ENCODE measurements around the gene SPRED2.

SPRED2 gene

GRCh38 chr2:65311596-65311995, 120.8 kb downstream of the SPRED2 start:
- TF ChIP-seq CTCF (IDR thresholded peaks at IDR 0.05) = no peak
- no peak for TF ChIP-seq ZFX (IDR thresholded peaks at IDR 0.05; ENCODE audit: borderline replicate concordance)
- H3K27ac ChIP-seq = no peak overlapping the region

- H3K27ac ChIP-seq = no peak overlapping the region
- TF ChIP-seq ZFX (IDR thresholded peaks at IDR 0.05; ENCODE audit: borderline replicate concordance) = no peak
- TF ChIP-seq CTCF (IDR thresholded peaks at IDR 0.05) = no peak
Measured at GRCh38 chr2:65311049-65311448, 121.3 kb downstream of the SPRED2 start.

- peak overlapping the region; percentile 60 for H3K27ac ChIP-seq
- TF ChIP-seq ZFX (IDR thresholded peaks at IDR 0.05; ENCODE audit: borderline replicate concordance) (no peak), CTCF (IDR thresholded peaks at IDR 0.05) (no peak; the same call in 1 of the 2 replicates)
Measured at GRCh38 chr2:65309699-65310098, 122.7 kb downstream of the SPRED2 start.

GRCh38 chr2:65305934-65306333, 126.5 kb downstream of the SPRED2 start:
- TF ChIP-seq CTCF (IDR thresholded peaks at IDR 0.05) (no peak), ZFX (IDR thresholded peaks at IDR 0.05; ENCODE audit: borderline replicate concordance) (no peak)
- H3K27ac ChIP-seq = no peak overlapping the region

GRCh38 chr2:65300761-65301711, 131.4 kb downstream of the SPRED2 start:
- peak overlapping the region; percentile 79 for H3K27ac ChIP-seq
- TF ChIP-seq ZFX (IDR thresholded peaks at IDR 0.05; ENCODE audit: borderline replicate concordance) (no peak), CTCF (IDR thresholded peaks at IDR 0.05) (no peak)

- peak overlapping the region; percentile 79 for H3K27ac ChIP-seq
- no peak for TF ChIP-seq CTCF (IDR thresholded peaks at IDR 0.05)
- no peak for TF ChIP-seq ZFX (IDR thresholded peaks at IDR 0.05; ENCODE audit: borderline replicate concordance)
Measured at GRCh38 chr2:65300134-65300760, 132.2 kb downstream of the SPRED2 start.

GRCh38 chr2:65299246-65299645, 133.2 kb downstream of the SPRED2 start:
- TF ChIP-seq CTCF (IDR thresholded peaks at IDR 0.05) (no peak), ZFX (IDR thresholded peaks at IDR 0.05; ENCODE audit: borderline replicate concordance) (no peak)
- no peak overlapping the region; the same call in 1 of the 2 replicates for H3K27ac ChIP-seq

Measured in 22Rv1 (cell line).